Nephron (organoid): Measurements from ENCODE around the gene ATP6V1E1.

Experiments
- H3K27ac Mint-ChIP-seq, 3 experiments: 2 replicates each; pipeline ENCODE4 v1.8.0; 2020; ENCODE audit warnings: mixed read lengths in 3 of 3, mild to moderate bottlenecking in 2 of 3, moderate library complexity in 1 of 3
- H3K27me3 Mint-ChIP-seq: 2 replicates; pipeline ENCODE4 v1.8.0; 2021; ENCODE audit warnings: low read depth, mild to moderate bottlenecking, moderate library complexity, mixed read lengths
- H3K36me3 Mint-ChIP-seq: 2 replicates; pipeline ENCODE4 v1.8.0; 2020; ENCODE audit warnings: low read depth, mixed read lengths
- H3K4me1 Mint-ChIP-seq: 2 replicates; pipeline ENCODE4 v1.8.0; 2020; ENCODE audit warnings: mixed read lengths
- H3K4me3 Mint-ChIP-seq, 3 experiments: 2 replicates each; pipeline ENCODE4 v1.8.0; 2020; ENCODE audit warnings: mild to moderate bottlenecking in 3 of 3, mixed read lengths in 3 of 3, moderate library complexity in 2 of 3
- H3K9me3 Mint-ChIP-seq: 2 replicates; pipeline ENCODE4 v1.8.0; 2020; ENCODE audit warnings: mixed read lengths
- CTCF ChIP-seq, 3 experiments: fragments of 200-600 bp; sonication (generic); IDR thresholded peaks; one replicate each; pipeline ENCODE4 v1.5.0; 2021; ENCODE audit warnings: antibody characterized with exemption in 3 of 3; ENCODE audit not compliant: unreplicated experiment in 3 of 3

The ATP6V1E1 gene

DNA sequence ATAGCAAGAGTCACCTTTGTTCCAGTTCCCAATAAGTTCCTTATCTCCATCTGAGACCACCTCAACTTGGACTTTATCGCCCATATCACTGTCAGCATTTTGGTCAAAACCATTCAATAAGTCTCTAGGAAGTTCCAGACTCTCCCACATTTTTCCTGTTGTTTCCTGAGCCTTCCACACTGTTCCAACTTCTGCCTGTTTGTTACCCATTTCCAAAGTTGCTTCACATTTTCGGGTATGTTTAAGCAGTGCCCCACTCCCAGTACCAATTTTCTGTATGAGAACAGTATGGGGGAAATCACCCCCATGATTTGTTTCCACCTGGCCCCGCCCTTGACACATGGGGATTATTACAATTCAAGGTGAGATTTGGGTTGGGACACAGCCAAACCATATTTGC is 36.7 kb upstream of the ATP6V1E1 start:
- no peak overlapping the region for H3K4me3 Mint-ChIP-seq
- H3K36me3 Mint-ChIP-seq = peaks cover 76% of the 10 kb centered on the region
- H3K27me3 Mint-ChIP-seq = no peaks in the 10 kb centered on the region
- H3K27ac Mint-ChIP-seq = peak overlapping the region in 1 of 3 experiments; percentile 27
- peaks cover 6% of the 10 kb centered on the region for H3K9me3 Mint-ChIP-seq
- no peak for TF ChIP-seq CTCF (IDR thresholded peaks at IDR 0.05; ENCODE audit: unreplicated experiment in 3 of 3)
- H3K4me1 Mint-ChIP-seq = peaks cover 6% of the 10 kb centered on the region

- H3K4me1 Mint-ChIP-seq = peaks cover 6% of the 10 kb centered on the region
- no peaks in the 10 kb centered on the region for H3K27me3 Mint-ChIP-seq
- TF ChIP-seq CTCF (IDR thresholded peaks at IDR 0.05; ENCODE audit: unreplicated experiment in 3 of 3) = no peak
- no peak overlapping the region for H3K27ac Mint-ChIP-seq
- peaks cover 72% of the 10 kb centered on the region for H3K36me3 Mint-ChIP-seq
- H3K4me3 Mint-ChIP-seq = no peak overlapping the region
- H3K9me3 Mint-ChIP-seq = peaks cover 6% of the 10 kb centered on the region
Observed at GRCh38 chr22:17664414-17665055, 36.0 kb upstream of the ATP6V1E1 start.

- no peaks in the 10 kb centered on the region for H3K9me3 Mint-ChIP-seq
- H3K27ac Mint-ChIP-seq = no peak overlapping the region
- no peaks in the 10 kb centered on the region for H3K4me1 Mint-ChIP-seq
- TF ChIP-seq CTCF (IDR thresholded peaks at IDR 0.05; ENCODE audit: unreplicated experiment in 3 of 3) = no peak
- no peak overlapping the region for H3K4me3 Mint-ChIP-seq
- H3K36me3 Mint-ChIP-seq = peaks cover 38% of the 10 kb centered on the region
- no peaks in the 10 kb centered on the region for H3K27me3 Mint-ChIP-seq
Observed at GRCh38 chr22:17656870-17657395, 28.4 kb upstream of the ATP6V1E1 start.

DNA sequence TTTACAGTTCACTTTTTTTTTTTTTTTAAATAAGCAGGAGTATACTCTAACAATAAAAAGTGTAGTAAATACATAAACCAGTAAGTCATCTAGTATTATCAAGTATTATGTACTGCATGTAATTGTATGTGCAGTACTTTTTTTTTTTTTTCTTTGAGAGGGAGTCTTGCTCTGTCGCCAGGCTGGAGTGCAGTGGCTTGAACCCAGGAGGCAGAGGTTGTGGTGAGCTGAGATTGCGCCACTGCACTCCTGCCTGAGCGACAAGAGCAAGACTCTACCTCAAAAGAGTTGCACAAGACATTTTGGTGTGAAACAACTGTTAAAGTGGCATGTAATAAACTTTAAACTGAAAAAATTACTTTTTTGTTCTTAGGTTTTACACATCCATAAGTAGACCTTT is 26.7 kb upstream of the ATP6V1E1 start:
- Mint-ChIP-seq H3K9me3 (no peaks in the 10 kb centered on the region), H3K27ac (no peak overlapping the region), H3K4me3 (no peak overlapping the region), H3K36me3 (peaks cover 26% of the 10 kb centered on the region), H3K4me1 (no peaks in the 10 kb centered on the region), H3K27me3 (no peaks in the 10 kb centered on the region)
- no peak for TF ChIP-seq CTCF (IDR thresholded peaks at IDR 0.05; ENCODE audit: unreplicated experiment in 3 of 3)

- H3K36me3 Mint-ChIP-seq = peaks cover 9% of the 10 kb centered on the region
- H3K4me3 Mint-ChIP-seq = no peak overlapping the region
- H3K9me3 Mint-ChIP-seq = no peaks in the 10 kb centered on the region
- TF ChIP-seq CTCF (IDR thresholded peaks at IDR 0.05; ENCODE audit: unreplicated experiment in 3 of 3) = no peak
- H3K27me3 Mint-ChIP-seq = no peaks in the 10 kb centered on the region
- no peak overlapping the region for H3K27ac Mint-ChIP-seq
- H3K4me1 Mint-ChIP-seq = no peaks in the 10 kb centered on the region
Observed at GRCh38 chr22:17648569-17648968, 20.0 kb upstream of the ATP6V1E1 start.

DNA sequence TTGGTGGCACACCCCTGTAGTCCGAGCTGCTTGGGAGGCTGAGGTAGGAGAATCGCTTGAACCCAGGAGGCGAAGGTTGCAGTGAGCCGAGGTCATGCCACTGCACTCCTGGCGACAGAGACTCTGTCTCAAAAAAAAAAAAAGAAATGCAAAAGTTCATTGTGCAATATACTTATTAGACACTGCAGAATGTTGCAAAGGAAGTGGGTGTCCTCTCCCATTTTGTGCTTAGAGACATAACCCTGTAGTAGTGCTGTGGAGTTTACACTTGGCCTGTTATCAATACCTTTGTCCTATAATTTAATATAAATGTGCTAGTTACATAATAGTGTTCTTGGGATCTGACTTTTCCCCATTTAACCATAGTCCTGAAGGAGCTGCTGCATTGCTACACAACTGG is 19.4 kb upstream of the ATP6V1E1 start:
- Mint-ChIP-seq H3K4me3 (no peak overlapping the region), H3K36me3 (peaks cover 5% of the 10 kb centered on the region)
- no peak for TF ChIP-seq CTCF (IDR thresholded peaks at IDR 0.05; ENCODE audit: unreplicated experiment in 3 of 3)

More for the DNA sequence above, 19.4 kb upstream of the ATP6V1E1 start:
- Mint-ChIP-seq H3K9me3 (no peaks in the 10 kb centered on the region), H3K27me3 (no peaks in the 10 kb centered on the region), H3K27ac (no peak overlapping the region), H3K4me1 (no peaks in the 10 kb centered on the region)
